Dermis microvascular lymphatic vessel endothelial cell (primary cell): Measurements from ENCODE around the gene AGRN. TPM values are rescaled to one million over a fixed set of nuclear protein-coding genes. Genes with fewer than 3 reads are reported as not detected.
A peak's percentile ranks its signal among the peaks of the same experiment; 100 is the strongest.

Experiments
- DNase-seq, 2 donors: peaks; one replicate each; pipeline versions ENCODE4 v3.0.0 to v3.0.0-alpha.2; 2010; ENCODE audit warnings: low read depth in 2 of 2
- total RNA-seq: library from RNA; depleted of rRNA; stranded (reverse); fragments of >200 nt; gene quantifications from 2 replicates; pipeline ENCODE4 v1.2.1, GENCODE V29; 2014

The AGRN gene
- total RNA-seq, 1 donor from 2014 or later, result 49.3 TPM

- no peak for DNase-seq
These were observed 15.5 kb downstream of the AGRN start for GRCh38 chr1:1035291-1035943.

DNA sequence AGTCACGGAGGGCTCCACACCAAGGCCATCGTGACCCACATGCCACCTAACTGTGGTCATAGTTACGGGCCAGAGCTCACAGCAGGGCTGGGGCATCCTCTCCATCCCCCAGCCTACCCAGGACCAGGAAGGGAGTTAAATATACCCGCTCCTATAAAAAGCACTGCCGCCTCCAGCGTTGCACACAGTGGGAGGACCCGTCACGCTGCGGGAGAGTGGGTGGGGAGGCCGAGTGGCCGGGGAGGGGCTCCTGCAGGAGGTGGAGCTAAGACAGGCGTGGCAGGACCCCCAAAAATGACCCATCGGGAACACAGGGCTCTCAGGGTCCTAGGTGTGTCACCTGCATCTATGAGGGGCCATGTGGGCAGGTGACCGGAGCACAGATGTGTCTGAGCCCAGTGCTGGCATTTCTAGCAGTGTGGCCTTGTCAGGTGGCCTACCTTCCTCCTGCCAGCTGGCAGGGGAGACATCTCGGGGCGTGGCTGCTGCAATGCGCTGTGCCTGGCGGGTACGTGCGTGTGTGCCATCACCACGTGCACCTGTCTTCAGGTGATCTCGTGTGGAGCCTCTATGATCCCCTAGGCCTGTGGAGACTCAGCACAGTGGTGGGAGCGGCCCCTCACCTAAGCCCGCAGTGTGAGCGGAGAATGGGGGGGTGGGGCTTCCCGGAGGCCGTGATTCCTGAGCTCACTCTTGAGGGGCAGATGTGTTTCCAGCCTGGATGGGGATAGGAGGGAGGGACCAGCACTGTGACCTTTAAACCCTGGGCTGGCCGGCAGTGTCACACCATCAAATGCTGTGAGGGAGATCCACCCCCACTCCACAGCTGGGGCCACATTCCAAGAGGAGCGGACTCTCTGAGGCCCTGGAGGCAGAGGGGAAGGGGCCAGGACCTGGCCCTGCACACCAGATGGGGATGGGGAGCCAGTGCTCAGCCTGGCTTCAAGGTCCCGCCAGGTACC, 17.7 kb downstream of the AGRN start:
- DNase-seq, result no peak

- DNase-seq, result no peak
These were observed 18.8 kb downstream of the AGRN start for GRCh38 chr1:1038694-1039093.

DNA sequence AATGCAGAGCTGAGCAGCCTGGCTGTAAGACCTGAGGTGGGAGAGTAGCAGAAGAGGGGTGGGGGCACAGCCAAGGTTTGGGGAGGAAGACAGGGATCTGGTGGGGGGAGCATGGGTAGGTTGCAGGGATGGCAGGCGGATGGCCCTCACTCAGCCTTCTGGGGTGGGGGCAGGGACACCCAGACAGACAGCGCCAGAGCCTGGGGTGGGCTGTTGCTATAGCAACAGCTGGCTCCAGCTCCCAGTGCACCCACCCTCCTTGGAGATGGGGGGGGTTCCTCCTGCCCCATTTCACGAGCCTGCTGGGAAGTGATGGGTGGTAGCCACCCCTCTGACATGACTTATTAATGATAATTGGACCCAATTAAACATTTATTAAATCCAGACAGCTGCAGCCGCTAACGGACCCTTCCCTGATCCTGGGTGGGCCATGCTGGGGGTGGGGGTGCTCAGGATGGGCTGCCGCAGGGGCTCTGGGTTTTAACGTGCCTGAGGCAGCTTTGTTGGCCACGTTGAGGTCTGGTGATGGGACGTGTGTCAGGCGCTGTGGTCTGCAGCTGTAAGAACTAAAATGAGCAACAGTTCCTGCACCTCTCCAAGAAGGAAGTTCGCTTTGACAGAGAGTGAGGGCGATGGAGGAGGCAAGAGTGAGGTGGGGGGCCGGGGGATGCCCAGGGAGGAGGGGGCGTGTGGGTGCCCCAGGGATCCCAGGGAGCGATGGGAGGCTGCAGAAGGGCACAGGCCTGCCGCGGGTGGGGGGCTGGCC, 19.4 kb downstream of the AGRN start:
- no peak for DNase-seq

- DNase-seq, result peak; percentile 64 to 93
These were observed 20.4 kb downstream of the AGRN start for GRCh38 chr1:1040004-1040991.

DNA sequence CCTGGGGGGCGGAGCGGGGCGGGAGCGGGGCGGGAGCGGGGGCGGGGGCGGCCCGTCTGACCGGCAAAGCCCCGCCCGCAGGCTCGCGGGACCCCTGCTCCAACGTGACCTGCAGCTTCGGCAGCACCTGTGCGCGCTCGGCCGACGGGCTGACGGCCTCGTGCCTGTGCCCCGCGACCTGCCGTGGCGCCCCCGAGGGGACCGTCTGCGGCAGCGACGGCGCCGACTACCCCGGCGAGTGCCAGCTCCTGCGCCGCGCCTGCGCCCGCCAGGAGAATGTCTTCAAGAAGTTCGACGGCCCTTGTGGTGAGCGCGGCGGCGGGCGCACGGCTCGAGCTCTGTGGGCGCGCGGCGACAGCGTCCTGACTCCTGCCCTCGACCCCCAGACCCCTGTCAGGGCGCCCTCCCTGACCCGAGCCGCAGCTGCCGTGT, 21.2 kb downstream of the AGRN start:
- DNase-seq, result no peak

- no peak for DNase-seq
These were observed 22.0 kb downstream of the AGRN start for GRCh38 chr1:1041873-1042272.

DNA sequence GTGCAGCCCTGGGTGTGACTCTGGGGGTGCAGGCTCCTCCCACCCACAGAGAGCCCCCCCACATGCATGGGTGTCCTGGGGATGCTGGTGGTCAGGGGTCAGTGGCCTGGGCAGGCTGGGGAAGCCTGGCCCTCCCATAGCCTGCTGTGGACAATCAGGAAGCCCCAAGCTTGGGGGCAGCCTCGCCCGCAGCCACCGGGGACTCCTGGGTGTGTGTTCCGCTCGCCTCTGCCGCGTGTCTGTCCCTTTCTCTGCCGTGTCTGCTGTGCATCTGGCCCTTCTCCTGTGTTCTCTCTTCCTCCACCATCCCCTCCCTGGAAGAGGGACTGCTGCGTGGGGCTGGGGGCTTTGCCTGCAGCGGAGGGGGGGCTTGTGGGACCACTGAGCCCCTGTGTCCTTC, 22.9 kb downstream of the AGRN start:
- DNase-seq, result no peak

- DNase-seq, result no peak
These were observed 23.5 kb downstream of the AGRN start for GRCh38 chr1:1043411-1043810.

GRCh38 chr1:1043921-1044320, 24.0 kb downstream of the AGRN start:
- no peak for DNase-seq

- no peak for DNase-seq
These were observed 24.6 kb downstream of the AGRN start for GRCh38 chr1:1044455-1045078.

GRCh38 chr1:1045129-1045528, 25.2 kb downstream of the AGRN start:
- no peak for DNase-seq

- DNase-seq, result no peak
These were observed 26.3 kb downstream of the AGRN start for GRCh38 chr1:1046243-1046642.

DNA sequence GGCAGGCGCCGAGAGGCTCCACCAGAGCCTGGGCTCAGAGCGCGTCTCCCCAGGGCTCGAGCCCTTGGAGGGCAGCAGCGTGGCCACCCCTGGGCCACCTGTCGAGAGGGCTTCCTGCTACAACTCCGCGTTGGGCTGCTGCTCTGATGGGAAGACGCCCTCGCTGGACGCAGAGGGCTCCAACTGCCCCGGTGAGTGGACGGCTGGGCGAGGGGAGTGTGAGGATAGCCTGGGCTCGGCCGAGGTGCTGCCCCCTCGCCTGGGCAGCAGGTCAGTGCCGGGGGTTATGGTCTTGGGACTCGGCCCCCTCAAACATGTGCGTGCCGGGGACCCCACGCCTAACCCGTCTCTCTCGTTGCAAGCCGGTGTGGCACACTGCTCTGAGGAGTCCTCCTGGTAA, 26.8 kb downstream of the AGRN start:
- DNase-seq, result no peak

GRCh38 chr1:1047407-1047806, 27.5 kb downstream of the AGRN start:
- no peak for DNase-seq

DNA sequence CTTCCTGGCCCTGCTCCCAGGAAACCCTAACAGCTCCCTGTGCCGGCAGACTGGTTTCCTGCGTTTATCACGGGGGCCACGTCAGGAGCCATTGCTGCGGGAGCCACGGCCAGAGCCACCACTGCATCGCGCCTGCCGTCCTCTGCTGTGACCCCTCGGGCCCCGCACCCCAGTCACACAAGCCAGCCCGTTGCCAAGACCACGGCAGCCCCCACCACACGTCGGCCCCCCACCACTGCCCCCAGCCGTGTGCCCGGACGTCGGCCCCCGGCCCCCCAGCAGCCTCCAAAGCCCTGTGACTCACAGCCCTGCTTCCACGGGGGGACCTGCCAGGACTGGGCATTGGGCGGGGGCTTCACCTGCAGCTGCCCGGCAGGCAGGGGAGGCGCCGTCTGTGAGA, 28.0 kb downstream of the AGRN start:
- DNase-seq, result no peak

DNA sequence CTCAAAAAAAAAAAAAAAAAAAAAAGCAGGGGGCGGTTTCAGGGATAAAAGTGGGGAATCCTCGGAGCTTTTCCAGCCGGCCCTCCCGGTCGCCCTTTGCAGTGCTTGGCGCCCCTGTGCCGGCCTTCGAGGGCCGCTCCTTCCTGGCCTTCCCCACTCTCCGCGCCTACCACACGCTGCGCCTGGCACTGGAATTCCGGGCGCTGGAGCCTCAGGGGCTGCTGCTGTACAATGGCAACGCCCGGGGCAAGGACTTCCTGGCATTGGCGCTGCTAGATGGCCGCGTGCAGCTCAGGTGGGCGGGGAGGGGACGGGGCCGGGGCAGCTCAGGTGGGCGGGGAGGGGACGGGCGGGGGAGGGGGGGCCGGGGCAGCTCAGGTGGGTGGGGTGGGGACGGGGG, 28.8 kb downstream of the AGRN start:
- no peak for DNase-seq

DNA sequence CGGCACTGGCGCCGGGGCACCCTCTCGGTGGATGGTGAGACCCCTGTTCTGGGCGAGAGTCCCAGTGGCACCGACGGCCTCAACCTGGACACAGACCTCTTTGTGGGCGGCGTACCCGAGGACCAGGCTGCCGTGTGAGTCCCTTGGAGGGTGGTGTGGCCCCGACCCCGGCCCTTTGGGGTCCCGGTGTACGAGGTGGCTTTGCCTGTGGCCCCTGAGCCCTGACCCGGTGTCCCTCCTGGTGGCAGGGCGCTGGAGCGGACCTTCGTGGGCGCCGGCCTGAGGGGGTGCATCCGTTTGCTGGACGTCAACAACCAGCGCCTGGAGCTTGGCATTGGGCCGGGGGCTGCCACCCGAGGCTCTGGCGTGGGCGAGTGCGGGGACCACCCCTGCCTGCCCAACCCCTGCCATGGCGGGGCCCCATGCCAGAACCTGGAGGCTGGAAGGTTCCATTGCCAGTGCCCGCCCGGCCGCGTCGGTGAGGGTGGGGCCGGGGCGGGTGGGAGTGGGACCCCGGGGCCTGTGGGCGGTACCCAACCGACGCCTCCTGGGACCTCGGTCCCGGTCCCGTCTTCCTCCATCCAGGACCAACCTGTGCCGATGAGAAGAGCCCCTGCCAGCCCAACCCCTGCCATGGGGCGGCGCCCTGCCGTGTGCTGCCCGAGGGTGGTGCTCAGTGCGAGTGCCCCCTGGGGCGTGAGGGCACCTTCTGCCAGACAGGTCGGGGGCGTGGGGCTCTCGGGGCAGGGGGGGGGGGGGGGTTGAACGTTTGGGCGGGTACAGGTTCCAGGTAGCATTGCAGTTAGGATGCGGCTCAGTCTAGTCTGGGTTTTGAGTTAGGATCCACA, 29.6 kb downstream of the AGRN start:
- no peak for DNase-seq

DNA sequence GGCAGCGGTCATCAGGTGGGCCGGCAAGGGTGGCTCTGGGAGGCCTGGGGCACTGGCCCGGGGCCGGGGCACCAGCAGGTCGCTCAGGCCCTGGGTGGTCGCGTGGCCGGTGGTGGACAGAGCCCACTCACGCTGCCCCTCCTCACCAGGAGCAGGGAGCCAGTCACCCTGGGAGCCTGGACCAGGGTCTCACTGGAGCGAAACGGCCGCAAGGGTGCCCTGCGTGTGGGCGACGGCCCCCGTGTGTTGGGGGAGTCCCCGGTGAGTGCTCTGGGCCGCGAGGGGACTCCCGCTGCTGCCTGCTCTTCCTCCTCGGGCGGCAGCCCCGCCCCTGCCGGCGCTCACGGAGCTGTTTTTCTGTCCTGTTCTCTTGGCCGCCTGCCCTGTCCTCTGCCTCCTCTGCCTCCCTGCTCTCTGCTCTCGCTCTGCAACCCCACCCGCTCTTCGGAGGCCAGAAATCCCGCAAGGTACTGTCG, 30.7 kb downstream of the AGRN start:
- no peak for DNase-seq
